HL-60 (cell line): ENCODE results near the gene CD300LF.

ENCODE experiments used
- DNase-seq, 2 experiments: peaks; one replicate each; pipeline ENCODE4 v3.0.0-alpha.2; 2010 to 2020; ENCODE audit warnings: low read depth in 1 of 2, low spot score in 1 of 2
- H3K27ac ChIP-seq: fragments of 250-450 bp; sonication (Bioruptor Pico); replicated peaks from 2 replicates; pipeline ENCODE4 v1.5.1; 2020; ENCODE audit warnings: mild to moderate bottlenecking, moderate library complexity
- H3K27me3 ChIP-seq: fragments of 250-450 bp; sonication (Bioruptor Pico); 2 replicates; pipeline ENCODE4 v1.5.1; 2021; ENCODE audit warnings: mild to moderate bottlenecking, moderate library complexity; ENCODE audit not compliant: insufficient read depth, poor library complexity, severe bottlenecking
- H3K4me3 ChIP-seq: replicated peaks from 2 replicates; pipeline ENCODE4 v1.5.1; 2011; ENCODE audit warnings: mild to moderate bottlenecking, control low read depth, low read length; ENCODE audit not compliant: insufficient read depth
- CTCF ChIP-seq: IDR thresholded peaks from one replicate; pipeline ENCODE4 v1.5.1; 2011; ENCODE audit warnings: low read length, control low read depth, inconsistent platforms; ENCODE audit not compliant: insufficient read depth
- GABPA ChIP-seq: IDR thresholded peaks from 2 replicates; pipeline ENCODE4 v1.6.1; 2012; ENCODE audit warnings: low read depth
- POLR2AphosphoS5 ChIP-seq: IDR thresholded peaks from 2 replicates; pipeline ENCODE4 v1.6.1; 2012; ENCODE audit warnings: low read depth
- REST ChIP-seq: IDR thresholded peaks from 2 replicates; pipeline ENCODE4 v1.6.1; 2012; ENCODE audit warnings: low read depth; ENCODE audit not compliant: insufficient replicate concordance
- SPI1 ChIP-seq: IDR thresholded peaks from 2 replicates; pipeline ENCODE4 v1.6.1; 2012; ENCODE audit warnings: low read depth, mild to moderate bottlenecking, borderline replicate concordance

CD300LF gene

GRCh38 chr17:74755533-74755932, 42.8 kb upstream of the CD300LF start:
- no peak for DNase-seq
- Histone ChIP-seq H3K27me3 (no peaks in the 10 kb centered on the region), H3K27ac (no peak overlapping the region), H3K4me3 (no peak overlapping the region)
- TF ChIP-seq GABPA = no peak
- no peak for TF ChIP-seq POLR2AphosphoS5
- no peak for TF ChIP-seq CTCF

- H3K4me3 ChIP-seq = no peak overlapping the region
Measured at GRCh38 chr17:74754832-74755231, 42.1 kb upstream of the CD300LF start.

GRCh38 chr17:74752822-74753401, 40.2 kb upstream of the CD300LF start:
- no peak for DNase-seq
- TF ChIP-seq SPI1 (no peak), REST (no peak), GABPA (no peak), CTCF (no peak), POLR2AphosphoS5 (no peak)
- no peak overlapping the region for H3K4me3 ChIP-seq
- peak overlapping the region; percentile 64 for H3K27ac ChIP-seq
- no peaks in the 10 kb centered on the region for H3K27me3 ChIP-seq

More at GRCh38 chr17:74754832-74755231, 42.1 kb upstream of the CD300LF start:
- TF ChIP-seq POLR2AphosphoS5 = no peak
- no peak for TF ChIP-seq REST
- TF ChIP-seq CTCF = no peak
- no peak for TF ChIP-seq GABPA
- no peak for TF ChIP-seq SPI1
- H3K27me3 ChIP-seq = no peaks in the 10 kb centered on the region
- no peak overlapping the region for H3K27ac ChIP-seq
- DNase-seq = no peak

GRCh38 chr17:74752415-74752814, 39.7 kb upstream of the CD300LF start:
- TF ChIP-seq GABPA (no peak), CTCF (no peak), SPI1 (no peak), POLR2AphosphoS5 (no peak), REST (no peak)
- Histone ChIP-seq H3K27ac (peak overlapping the region; percentile 64), H3K4me3 (no peak overlapping the region), H3K27me3 (no peaks in the 10 kb centered on the region)
- no peak for DNase-seq
